ENCODE results near the gene VSTM2B. TPM values are rescaled to one million over a fixed set of nuclear protein-coding genes. Genes with fewer than 3 reads are reported as not detected.

VSTM2B gene
- polyA plus RNA-seq, 1 of the 3 experiments (the other 2 are of a cell fraction) = not detected

- TF ChIP-seq CHD2 (IDR thresholded peaks at IDR 0.05; ENCODE audit: low read length, partially characterized antibody) (no peak), RCOR1 (IDR thresholded peaks at IDR 0.05; ENCODE audit: low read length) (no peak), JUND (IDR thresholded peaks at IDR 0.05) (no peak), TCF12 (IDR thresholded peaks at IDR 0.05) (no peak), GATA2 (CRISPR knock-in tag; IDR thresholded peaks at IDR 0.05) (no peak), SIN3A (IDR thresholded peaks at IDR 0.05; ENCODE audit: borderline replicate concordance, low read depth, low read length) (no peak), FOXM1 (IDR thresholded peaks at IDR 0.05; ENCODE audit: low read depth) (no peak)
These were observed 13.3 kb downstream of the VSTM2B start (continued) for GRCh38 chr19:29539131-29539530.

GRCh38 chr19:29539670-29540069 lies 13.9 kb downstream of the VSTM2B start:
- H3K36me3 ChIP-seq (replicated peaks in 1 of 2; ENCODE audit: control insufficient read depth in 1 of 2, insufficient read depth in 2 of 2, low read length in 1 of 2) = no peaks in the 10 kb centered on the region
- TF ChIP-seq TCF12 (IDR thresholded peaks at IDR 0.05) (no peak), POLR2AphosphoS5 (IDR thresholded peaks at IDR 0.05; ENCODE audit: low read depth, low read length) (no peak), EP300 (IDR thresholded peaks at IDR 0.05; ENCODE audit: borderline replicate concordance in 1 of 2, low read depth in 1 of 2, low read length in 1 of 2) (no peak), SIN3A (IDR thresholded peaks at IDR 0.05; ENCODE audit: borderline replicate concordance, low read depth, low read length) (no peak), NRF1 (IDR thresholded peaks at IDR 0.05; ENCODE audit: low read depth, low read length) (no peak), RAD21 (IDR thresholded peaks at IDR 0.05; ENCODE audit: low read length) (no peak), NFIC (IDR thresholded peaks at IDR 0.05; ENCODE audit: borderline replicate concordance) (no peak), FOXJ3 (CRISPR knock-in tag; IDR thresholded peaks at IDR 0.05) (no peak), MXI1 (IDR thresholded peaks at IDR 0.05; ENCODE audit: low read depth, low read length) (no peak), TEAD4 (IDR thresholded peaks at IDR 0.05; ENCODE audit: borderline replicate concordance, insufficient read depth) (no peak), MAX (IDR thresholded peaks at IDR 0.05; ENCODE audit: low read depth) (no peak), USF2 (IDR thresholded peaks at IDR 0.05; ENCODE audit: borderline replicate concordance, low read depth, low read length) (no peak), CHD2 (IDR thresholded peaks at IDR 0.05; ENCODE audit: low read length, partially characterized antibody) (no peak), YY1 (IDR thresholded peaks at IDR 0.05; ENCODE audit: low read depth) (no peak), CTCF (IDR thresholded peaks at IDR 0.05) (no peak), USF1 (IDR thresholded peaks at IDR 0.05; ENCODE audit: borderline replicate concordance, low read depth) (no peak), ZBTB33 (IDR thresholded peaks at IDR 0.05; ENCODE audit: borderline replicate concordance, low read depth) (no peak), JUND (IDR thresholded peaks at IDR 0.05) (no peak), FOSL2 (IDR thresholded peaks at IDR 0.05; ENCODE audit: borderline replicate concordance, low read depth) (no peak)
- H3K4me1 ChIP-seq (ENCODE audit: control insufficient read depth in 1 of 2, insufficient read depth in 2 of 2, low read depth in 1 of 2, low read length in 1 of 2) = no peaks in the 10 kb centered on the region
- no peak overlapping the region for H2AFZ ChIP-seq (ENCODE audit: low read depth)
- peaks cover 5% of the 10 kb centered on the region; the same call in 1 of the 2 replicates for H3K27me3 ChIP-seq (ENCODE audit: insufficient read depth)
- no peak overlapping the region for H3K4me2 ChIP-seq
- H3K9ac ChIP-seq = no peak overlapping the region
- no peaks in the 10 kb centered on the region for H3K9me3 ChIP-seq
- no peak for DNase-seq
- H3K27ac ChIP-seq (ENCODE audit: low read depth in 2 of 2, low read length in 1 of 2) = no peak overlapping the region
- no peaks in the 10 kb centered on the region for H3F3A ChIP-seq (replicated peaks; ENCODE audit: insufficient read depth)
- no peaks in the 10 kb centered on the region for H3K9me2 ChIP-seq
- WGBS (ENCODE audit: low lambda C conversion rate) = 2% methylated on average over 5 of the region's 6 CpGs
- H3K79me2 ChIP-seq (ENCODE audit: insufficient read depth) = no peaks in the 10 kb centered on the region
- no peaks in the 10 kb centered on the region for H4K20me1 ChIP-seq (ENCODE audit: insufficient read depth)
- H3K4me3 ChIP-seq (ENCODE audit: low read depth in 2 of 2, low read length in 1 of 2) = no peak overlapping the region
- POLR2A ChIA-PET = no interaction called here
- CTCF ChIA-PET = interaction anchor here (1.2 to 5.4 kb wide), 2 partner anchors 8 to 11 kb away, joined by 3 to 47 read pairs; no protein-coding TSS in a partner anchor
